Esophagus muscularis mucosa (tissue), 4 donors: ENCODE results near the gene CAPZA1. TPM values are rescaled to one million over a fixed set of nuclear protein-coding genes. Genes with fewer than 3 reads are reported as not detected.

Source experiments
- DNase-seq: peaks from one replicate; pipeline ENCODE4 v3.0.0-alpha.2; 2017; ENCODE audit errors: extremely low spot score
- H3K27ac ChIP-seq, 4 donors: fragments of 200-600 bp; sonication (generic); replicated peaks in 1 of 4; 1 replicate in 3 of 4; 2 replicates in 1 of 4; pipeline ENCODE4 v1.5.1; 2016 to 2019; ENCODE audit warnings: mild to moderate bottlenecking in 1 of 4
- H3K27me3 ChIP-seq, 4 donors: fragments of 200-600 bp; sonication (generic); one replicate each; pipeline versions ENCODE4 v1.5.1 to v1.6.0; 2016 to 2019
- H3K36me3 ChIP-seq, 4 donors: fragments of 200-600 bp; sonication (generic); one replicate each; pipeline ENCODE4 v1.5.1; 2016 to 2019
- H3K4me1 ChIP-seq, 4 donors: fragments of 200-600 bp; sonication (generic); one replicate each; pipeline ENCODE4 v1.5.1; 2016 to 2019
- H3K4me3 ChIP-seq, 4 donors: fragments of 200-600 bp; sonication (generic); 1 replicate in 2 of 4; 2 replicates in 2 of 4; pipeline ENCODE4 v1.5.1; 2016 to 2019; ENCODE audit warnings: mild to moderate bottlenecking in 4 of 4, moderate library complexity in 1 of 4
- H3K9me3 ChIP-seq, 4 donors: fragments of 200-600 bp; sonication (generic); 1 replicate in 3 of 4; 2 replicates in 1 of 4; pipeline ENCODE4 v1.5.1; 2016 to 2019
- CTCF ChIP-seq, 3 experiments: fragments of 200-600 bp in 2 of 3; fragments of 450-650 bp in 1 of 3; sonication (generic) in 2 of 3; IDR thresholded peaks; one replicate each; pipeline ENCODE4 v1.5.1; 2017 to 2019; ENCODE audit warnings: antibody characterized with exemption in 3 of 3, mild to moderate bottlenecking in 2 of 3, moderate library complexity in 1 of 3
- EP300 ChIP-seq: sonication (generic); formaldehyde crosslinking; IDR thresholded peaks from one replicate; pipeline ENCODE4 v1.6.1; 2017; ENCODE audit warnings: antibody characterized with exemption
- POLR2A ChIP-seq: fragments of 450-650 bp; IDR thresholded peaks from one replicate; pipeline ENCODE4 v1.6.1; 2017; ENCODE audit warnings: antibody characterized with exemption, moderate library complexity, mild to moderate bottlenecking, low read depth
- POLR2AphosphoS5 ChIP-seq, 2 donors: sonication (generic); formaldehyde crosslinking; IDR thresholded peaks; one replicate each; pipeline ENCODE4 v1.6.1; 2017; ENCODE audit warnings: antibody characterized with exemption in 2 of 2
- WGBS: methylation state at CpG from one replicate; pipeline ENCODE4 v1.1.5; 2018; 5-methylcytosine and 5-hydroxymethylcytosine counted together
- intact Hi-C: fragments of 100-400 bp; cut with DNase I; formaldehyde crosslinking; loops from one replicate; pipeline ENCODE4 v1.15.1; 2023
- total RNA-seq, 4 donors: library from RNA; depleted of rRNA; stranded (reverse); fragments of >200 nt; gene quantifications; one replicate each; pipeline versions ENCODE4 v1.1.0 to v1.2.1, GENCODE V29; 2016

The CAPZA1 gene
- total RNA-seq, 4 donors from 2014 or later, result 61.9 to 77.5 (median 69.1) TPM

DNA sequence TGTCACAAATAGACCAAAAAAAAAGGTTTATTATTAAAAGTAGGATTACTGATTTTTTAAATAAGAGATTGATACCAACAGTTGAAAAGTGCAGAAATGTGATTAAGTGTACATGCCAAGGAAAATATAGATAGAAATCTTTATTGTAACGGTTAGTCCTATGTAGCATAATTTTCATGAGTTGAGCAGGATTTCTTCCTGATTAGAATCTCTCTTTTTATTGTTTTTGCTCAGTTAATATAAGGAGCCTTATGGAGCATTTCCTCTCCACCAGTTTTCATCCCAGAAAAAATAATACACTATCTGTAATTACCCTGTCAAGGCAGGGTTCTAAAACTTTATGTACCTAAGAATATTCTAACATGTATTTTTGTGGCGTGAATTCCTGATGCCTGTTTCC lies 23.4 kb downstream of the CAPZA1 start:
- no peak for DNase-seq
- Histone ChIP-seq H3K4me1 (peaks cover 3 to 28% (median 15%) of the 10 kb centered on the region in 4 donors), H3K9me3 (no peaks in the 10 kb centered on the region), H3K27me3 (no peaks in the 10 kb centered on the region), H3K36me3 (peaks cover 0 to 24% (median 9%) of the 10 kb centered on the region in 4 donors), H3K4me3 (no peak overlapping the region), H3K27ac (no peak overlapping the region)
- intact Hi-C loops, result no loop called here
- WGBS, result 77% methylated on average over 2 of the region's 2 CpGs
- no peak for TF ChIP-seq POLR2AphosphoS5 (IDR thresholded peaks at IDR 0.05)
- no peak for TF ChIP-seq POLR2A

GRCh38 chr1:112646225-112646624 lies 26.6 kb downstream of the CAPZA1 start:
- DNase-seq, result no peak
- 92% methylated on average over 4 of the region's 4 CpGs for WGBS
- Histone ChIP-seq H3K4me1 (peaks cover 0 to 12% (median 3%) of the 10 kb centered on the region in 4 donors), H3K9me3 (no peaks in the 10 kb centered on the region), H3K27ac (no peak overlapping the region), H3K36me3 (peaks cover 0 to 55% (median 31%) of the 10 kb centered on the region in 4 donors), H3K4me3 (no peak overlapping the region), H3K27me3 (no peaks in the 10 kb centered on the region)
- intact Hi-C loops, result no loop called here
- TF ChIP-seq POLR2AphosphoS5 (IDR thresholded peaks at IDR 0.05) (no peak), EP300 (no peak), CTCF (IDR thresholded peaks at IDR 0.05) (no peak), POLR2A (no peak)

- H3K36me3 ChIP-seq, result peaks cover 0 to 81% (median 53%) of the 10 kb centered on the region in 4 donors
Measured at GRCh38 chr1:112651205-112651604, 31.6 kb downstream of the CAPZA1 start.

GRCh38 chr1:112665857-112666256 lies 46.2 kb downstream of the CAPZA1 start:
- H3K27me3 ChIP-seq, result no peaks in the 10 kb centered on the region
- no peaks in the 10 kb centered on the region for H3K9me3 ChIP-seq
- 95% methylated on average over 3 of the region's 3 CpGs for WGBS
- no peak for TF ChIP-seq POLR2A
- no peak overlapping the region for H3K27ac ChIP-seq
- H3K36me3 ChIP-seq, result peaks cover 46 to 98% (median 95%) of the 10 kb centered on the region in 4 donors
- intact Hi-C loops, result loop anchor here (5.0 kb wide), 1 partner anchor 39 kb away; no protein-coding TSS in a partner anchor
- no peak for DNase-seq
- no peaks in the 10 kb centered on the region for H3K4me1 ChIP-seq
- no peak overlapping the region for H3K4me3 ChIP-seq

More at GRCh38 chr1:112651205-112651604, 31.6 kb downstream of the CAPZA1 start:
- peaks cover 0 to 2% (median 0%) of the 10 kb centered on the region in 4 donors for H3K4me1 ChIP-seq
- no peak for TF ChIP-seq CTCF (IDR thresholded peaks at IDR 0.05)
- no peak for TF ChIP-seq POLR2AphosphoS5 (IDR thresholded peaks at IDR 0.05)
- TF ChIP-seq POLR2A, result no peak
- TF ChIP-seq EP300, result no peak
- 100% methylated on average over 1 of the region's 1 CpG for WGBS
- no peak overlapping the region for H3K4me3 ChIP-seq
- H3K9me3 ChIP-seq, result no peaks in the 10 kb centered on the region
- H3K27ac ChIP-seq, result no peak overlapping the region
- intact Hi-C loops, result no loop called here
- DNase-seq, result no peak
- no peaks in the 10 kb centered on the region for H3K27me3 ChIP-seq

GRCh38 chr1:112666946-112667345 lies 47.3 kb downstream of the CAPZA1 start:
- H3K27ac ChIP-seq, result no peak overlapping the region
- 90% methylated on average over 2 of the region's 2 CpGs for WGBS
- intact Hi-C loops, result loop anchor here (5.0 kb wide), 1 partner anchor 40 kb away; no protein-coding TSS in a partner anchor
- H3K27me3 ChIP-seq, result no peaks in the 10 kb centered on the region
- H3K4me3 ChIP-seq, result no peak overlapping the region
- no peaks in the 10 kb centered on the region for H3K4me1 ChIP-seq
- H3K9me3 ChIP-seq, result no peaks in the 10 kb centered on the region
- no peak for DNase-seq
- TF ChIP-seq POLR2A (no peak), EP300 (no peak), POLR2AphosphoS5 (IDR thresholded peaks at IDR 0.05) (no peak), CTCF (IDR thresholded peaks at IDR 0.05) (no peak)
- peaks cover 35 to 98% (median 88%) of the 10 kb centered on the region in 4 donors for H3K36me3 ChIP-seq

GRCh38 chr1:112672009-112672408 lies 52.4 kb downstream of the CAPZA1 start:
- no peak for DNase-seq
- intact Hi-C loops, result loop anchor here (5.0 kb wide), 1 partner anchor 35 kb away; the partner anchor contains the start of gene RHOC
- Histone ChIP-seq H3K27me3 (no peaks in the 10 kb centered on the region), H3K36me3 (peaks cover 24 to 50% (median 41%) of the 10 kb centered on the region in 4 donors), H3K4me3 (no peak overlapping the region), H3K27ac (no peak overlapping the region), H3K4me1 (peaks cover 24 to 31% (median 30%) of the 10 kb centered on the region in 4 donors), H3K9me3 (no peaks in the 10 kb centered on the region)
- TF ChIP-seq POLR2AphosphoS5 (IDR thresholded peaks at IDR 0.05), result no peak
- TF ChIP-seq EP300, result no peak
- no peak for TF ChIP-seq POLR2A
- TF ChIP-seq CTCF (IDR thresholded peaks at IDR 0.05), result no peak
- WGBS, result 82% methylated on average over 2 of the region's 2 CpGs
